Neural cell (in vitro differentiated cells): ENCODE measurements around the gene LYSMD3. TPM values are rescaled to one million over a fixed set of nuclear protein-coding genes. Genes with fewer than 3 reads are reported as not detected.

Source experiments
- H2AFZ ChIP-seq: fragments of 200-600, 300-800 bp; sonication (generic), shearing (Covaris generic); 2 replicates; pipeline ENCODE4 v1.6.0; 2014; ENCODE audit warnings: low read depth, mild to moderate bottlenecking, antibody characterized with exemption, low read length, moderate library complexity
- H3F3A ChIP-seq: fragments of 200-600 bp; shearing (Covaris generic); 2 replicates; pipeline ENCODE4 v1.6.1; 2016; ENCODE audit warnings: mild to moderate bottlenecking, moderate library complexity, mixed read lengths, antibody characterized with exemption, low read length; ENCODE audit not compliant: insufficient read depth, poor library complexity, severe bottlenecking
- H3K27ac ChIP-seq: fragments of 200-600, 300-800 bp; sonication (generic), shearing (Covaris generic); 2 replicates; pipeline ENCODE4 v1.5.1; 2014; ENCODE audit warnings: mild to moderate bottlenecking, low read length, moderate library complexity
- H3K27me3 ChIP-seq: fragments of 300-800, 200-600 bp; sonication (generic), shearing (Covaris generic); 2 replicates; pipeline ENCODE4 v1.6.0; 2014; ENCODE audit warnings: mild to moderate bottlenecking, low read depth, low read length, moderate library complexity; ENCODE audit not compliant: insufficient read depth
- H3K36me3 ChIP-seq: fragments of 300-800, 200-600 bp; sonication (generic), shearing (Covaris generic); 2 replicates; pipeline ENCODE4 v1.5.1; 2014; ENCODE audit warnings: mild to moderate bottlenecking, antibody characterized with exemption, low read length, moderate library complexity; ENCODE audit not compliant: insufficient read depth
- H3K4me2 ChIP-seq: fragments of 300-800, 200-600 bp; sonication (generic), shearing (Covaris generic); 2 replicates; pipeline ENCODE4 v1.6.0; 2014; ENCODE audit warnings: mild to moderate bottlenecking, low read length
- H3K4me3 ChIP-seq: fragments of 300-800, 200-600 bp; sonication (generic), shearing (Covaris generic); 2 replicates; pipeline ENCODE4 v1.5.1; 2014; ENCODE audit warnings: mild to moderate bottlenecking, low read length, moderate library complexity
- H3K79me2 ChIP-seq: fragments of 200-600 bp; shearing (Covaris generic); replicated peaks from 2 replicates; pipeline ENCODE4 v1.6.0; 2014; ENCODE audit warnings: mild to moderate bottlenecking, low read length, moderate library complexity; ENCODE audit not compliant: insufficient read depth
- H3K9ac ChIP-seq: fragments of 300-800, 200-600 bp; sonication (generic), shearing (Covaris generic); 2 replicates; pipeline ENCODE4 v1.6.1; 2016; ENCODE audit warnings: mild to moderate bottlenecking, low read length, mixed read lengths
- H3K9me2 ChIP-seq: fragments of 200-600 bp; shearing (Covaris generic); 2 replicates; pipeline ENCODE4 v1.6.1; 2016; ENCODE audit warnings: mild to moderate bottlenecking, low read length, mixed read lengths; ENCODE audit not compliant: insufficient read depth
- H3K9me3 ChIP-seq: fragments of 200-600, 300-800 bp; sonication (generic), shearing (Covaris generic); 2 replicates; pipeline ENCODE4 v1.6.1; 2016; ENCODE audit warnings: mild to moderate bottlenecking, mixed run types, low read length, moderate library complexity, mixed read lengths
- H4K20me1 ChIP-seq: fragments of 200-600 bp; shearing (Covaris generic); 2 replicates; pipeline ENCODE4 v1.6.1; 2016; ENCODE audit warnings: mild to moderate bottlenecking, mixed run types; ENCODE audit not compliant: insufficient read depth
- CTCF ChIP-seq: fragments of 450-650 bp; IDR thresholded peaks from 2 replicates; pipeline ENCODE4 v1.5.1; 2014; ENCODE audit warnings: antibody characterized with exemption, mild to moderate bottlenecking, moderate library complexity; ENCODE audit not compliant: poor library complexity, severe bottlenecking
- EP300 ChIP-seq: fragments of 450-650 bp; conservative IDR thresholded peaks from 2 replicates; pipeline ENCODE4 v1.6.1; 2014; ENCODE audit warnings: antibody characterized with exemption, mild to moderate bottlenecking, moderate library complexity; ENCODE audit not compliant: poor library complexity, severe bottlenecking
- EZH2 ChIP-seq: fragments of 200-600, 300-800 bp; shearing (Covaris generic), sonication (generic); IDR thresholded peaks from 2 replicates; pipeline ENCODE4 v1.6.1; 2014; ENCODE audit warnings: antibody characterized with exemption, low read length, borderline replicate concordance, mild to moderate bottlenecking; ENCODE audit not compliant: insufficient read depth, poor library complexity, severe bottlenecking
- MXI1 ChIP-seq: fragments of 450-650 bp; conservative IDR thresholded peaks from 2 replicates; pipeline ENCODE4 v1.6.1; 2014; ENCODE audit warnings: antibody characterized with exemption, mild to moderate bottlenecking; ENCODE audit not compliant: poor library complexity, severe bottlenecking
- POLR2AphosphoS5 ChIP-seq: IDR thresholded peaks from 2 replicates; pipeline ENCODE4 v1.6.1; 2012
- RAD21 ChIP-seq: fragments of 450-650 bp; conservative IDR thresholded peaks from 2 replicates; pipeline ENCODE4 v1.6.1; 2014; ENCODE audit warnings: antibody characterized with exemption, mild to moderate bottlenecking, moderate library complexity
- REST ChIP-seq: IDR thresholded peaks from 2 replicates; pipeline ENCODE4 v1.6.1; 2012; ENCODE audit warnings: borderline replicate concordance
- SMC3 ChIP-seq: fragments of 450-650 bp; conservative IDR thresholded peaks from 2 replicates; pipeline ENCODE4 v1.6.1; 2014; ENCODE audit warnings: antibody characterized with exemption, mild to moderate bottlenecking, moderate library complexity; ENCODE audit not compliant: poor library complexity
- TAF1 ChIP-seq: IDR thresholded peaks from 2 replicates; pipeline ENCODE4 v1.6.1; 2012; ENCODE audit warnings: low read depth
- polyA plus RNA-seq: library from polyadenylated mRNA; depleted of rRNA; stranded (reverse); fragments of >200 nt; gene quantifications from 2 replicates; pipeline ENCODE4 v1.2.3, GENCODE V29; 2014

The LYSMD3 gene
- polyA plus RNA-seq, 1 donor from 2014 or later: 11.1 TPM

- Histone ChIP-seq H3K9me2 (no peaks in the 10 kb centered on the region), H3K27me3 (no peaks in the 10 kb centered on the region), H3F3A (no peaks in the 10 kb centered on the region), H2AFZ (no peak overlapping the region), H3K27ac (no peak overlapping the region), H3K9me3 (no peaks in the 10 kb centered on the region), H3K4me3 (no peak overlapping the region), H3K9ac (no peak overlapping the region), H4K20me1 (no peaks in the 10 kb centered on the region), H3K4me2 (no peak overlapping the region), H3K36me3 (no peaks in the 10 kb centered on the region), H3K79me2 (no peaks in the 10 kb centered on the region)
- TF ChIP-seq EZH2: no peak
- no peak for TF ChIP-seq EP300
- no peak for TF ChIP-seq REST
- no peak for TF ChIP-seq MXI1
Measured at GRCh38 chr5:90549729-90550275, 20.4 kb upstream of the LYSMD3 start.

GRCh38 chr5:90549223-90549622 lies 19.8 kb upstream of the LYSMD3 start:
- Histone ChIP-seq H3K27ac (no peak overlapping the region), H3K9ac (no peak overlapping the region), H3K79me2 (no peaks in the 10 kb centered on the region), H3F3A (no peaks in the 10 kb centered on the region), H3K27me3 (no peaks in the 10 kb centered on the region), H3K9me3 (no peaks in the 10 kb centered on the region), H3K36me3 (no peaks in the 10 kb centered on the region), H2AFZ (no peak overlapping the region), H3K9me2 (no peaks in the 10 kb centered on the region), H3K4me3 (no peak overlapping the region), H4K20me1 (no peaks in the 10 kb centered on the region), H3K4me2 (no peak overlapping the region)
- TF ChIP-seq TAF1: no peak

GRCh38 chr5:90548069-90548593 lies 18.7 kb upstream of the LYSMD3 start:
- Histone ChIP-seq H3F3A (no peaks in the 10 kb centered on the region), H3K36me3 (no peaks in the 10 kb centered on the region), H3K27ac (no peak overlapping the region), H3K27me3 (no peaks in the 10 kb centered on the region), H3K9me2 (no peaks in the 10 kb centered on the region), H3K4me3 (no peak overlapping the region), H2AFZ (no peak overlapping the region), H3K79me2 (no peaks in the 10 kb centered on the region), H4K20me1 (no peaks in the 10 kb centered on the region), H3K4me2 (no peak overlapping the region), H3K9ac (no peak overlapping the region), H3K9me3 (no peaks in the 10 kb centered on the region)
- TF ChIP-seq SMC3 (no peak), REST (no peak), POLR2AphosphoS5 (no peak), RAD21 (no peak), EP300 (no peak), MXI1 (no peak), TAF1 (no peak), CTCF (no peak), EZH2 (no peak)
